Tibial nerve (tissue), 3 donors: ENCODE results near the gene MSH6.

Source experiments
- EP300 ChIP-seq, 2 donors: sonication (generic); formaldehyde crosslinking; IDR thresholded peaks; one replicate each; pipeline ENCODE4 v1.6.1; 2017; ENCODE audit warnings: antibody characterized with exemption in 2 of 2, mild to moderate bottlenecking in 1 of 2
- POLR2A ChIP-seq, 2 donors: fragments of 450-650 bp; IDR thresholded peaks; one replicate each; pipeline ENCODE4 v1.6.1; 2017; ENCODE audit warnings: antibody characterized with exemption in 2 of 2, mild to moderate bottlenecking in 2 of 2, moderate library complexity in 2 of 2

DNA sequence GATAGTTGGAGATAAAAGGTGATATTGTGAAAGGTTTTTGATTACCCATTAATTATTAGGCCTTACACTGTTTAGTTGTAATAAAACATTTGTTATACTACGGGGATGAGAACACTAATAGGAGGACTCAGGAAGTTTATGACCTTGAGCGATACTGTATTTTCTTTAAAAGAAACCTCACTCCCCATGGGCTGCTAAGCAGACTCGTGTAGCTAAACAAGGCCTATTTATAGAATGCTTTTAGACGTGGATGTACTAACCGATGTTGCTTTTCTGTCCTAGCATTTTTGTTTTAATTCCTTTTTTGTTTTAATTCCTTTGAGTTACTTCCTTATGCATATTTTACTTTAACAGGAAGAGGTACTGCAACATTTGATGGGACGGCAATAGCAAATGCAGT is 22.9 kb downstream of the MSH6 start:
- no peak for TF ChIP-seq POLR2A (IDR thresholded peaks at IDR 0.05)
- no peak for TF ChIP-seq EP300 (IDR thresholded peaks at IDR 0.05)
